Ishikawa (cell line): ENCODE results near the gene CDC42BPA.

Experiments
- CEBPB ChIP-seq: IDR thresholded peaks from 2 replicates; pipeline ENCODE4 v1.6.1; 2012
- CREB1 ChIP-seq: IDR thresholded peaks from 2 replicates; pipeline ENCODE4 v1.6.1; 2012; ENCODE audit warnings: low read depth
- EGR1 ChIP-seq: IDR thresholded peaks from 2 replicates; pipeline ENCODE4 v1.6.1; 2012
- EP300 ChIP-seq: IDR thresholded peaks from 2 replicates; pipeline ENCODE4 v1.6.1; 2012; ENCODE audit warnings: borderline replicate concordance
- FOXM1 ChIP-seq: IDR thresholded peaks from 2 replicates; pipeline ENCODE4 v1.6.1; 2012; ENCODE audit warnings: low read depth, borderline replicate concordance
- NFIC ChIP-seq: IDR thresholded peaks from 2 replicates; pipeline ENCODE4 v1.6.1; 2012
- RAD21 ChIP-seq: IDR thresholded peaks from 2 replicates; pipeline ENCODE4 v1.6.1; 2012; ENCODE audit warnings: low read depth
- TAF1 ChIP-seq: IDR thresholded peaks from 2 replicates; pipeline ENCODE4 v1.6.1; 2012; ENCODE audit warnings: low read depth, mild to moderate bottlenecking
- TEAD4 ChIP-seq: IDR thresholded peaks from 2 replicates; pipeline ENCODE4 v1.6.1; 2012
- YY1 ChIP-seq: IDR thresholded peaks from 2 replicates; pipeline ENCODE4 v1.6.1; 2012; ENCODE audit warnings: low read depth
- ZBTB7A ChIP-seq: IDR thresholded peaks from 2 replicates; pipeline ENCODE4 v1.6.1; 2012; ENCODE audit warnings: low read depth
- TF ChIP-seq, protein P1 (sequence below): IDR thresholded peaks from 2 replicates; pipeline ENCODE4 v1.6.1; 2012
- TF ChIP-seq, protein P2 (sequence below): IDR thresholded peaks from 2 replicates; pipeline ENCODE4 v1.6.1; 2012; ENCODE audit warnings: low read depth, mild to moderate bottlenecking
- TF ChIP-seq, protein P3 (sequence below): IDR thresholded peaks from 2 replicates; pipeline ENCODE4 v1.6.1; 2012

DNA sequence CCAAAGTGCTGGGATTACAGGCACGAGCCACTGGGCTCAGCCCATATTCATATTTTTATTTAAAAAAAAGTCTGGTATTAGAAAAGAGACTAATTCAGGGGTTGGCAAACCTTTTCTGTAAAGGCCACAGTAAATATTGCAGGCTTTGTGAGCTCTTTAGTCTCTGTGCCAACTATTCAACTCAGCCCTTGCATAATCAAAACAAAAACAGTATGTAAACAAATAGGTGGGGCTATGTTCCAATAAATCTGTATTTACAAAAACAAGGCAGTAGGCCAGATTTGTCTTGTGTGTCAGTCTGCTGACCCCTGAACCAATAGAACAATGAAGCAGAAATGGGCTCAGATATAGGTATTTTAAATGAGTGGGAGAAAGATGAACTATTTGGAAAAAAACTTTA lies 49.3 kb downstream of the CDC42BPA start:
- TF ChIP-seq NFIC (no peak), TAF1 (no peak), ZBTB7A (no peak), FOXM1 (no peak), EP300 (no peak), TEAD4 (no peak), RAD21 (no peak), CREB1 (no peak), CEBPB (no peak), YY1 (no peak), EGR1 (no peak)
- TF ChIP-seq, protein P1, sequence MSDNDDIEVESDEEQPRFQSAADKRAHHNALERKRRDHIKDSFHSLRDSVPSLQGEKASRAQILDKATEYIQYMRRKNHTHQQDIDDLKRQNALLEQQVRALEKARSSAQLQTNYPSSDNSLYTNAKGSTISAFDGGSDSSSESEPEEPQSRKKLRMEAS: no peak
- TF ChIP-seq, protein P2, sequence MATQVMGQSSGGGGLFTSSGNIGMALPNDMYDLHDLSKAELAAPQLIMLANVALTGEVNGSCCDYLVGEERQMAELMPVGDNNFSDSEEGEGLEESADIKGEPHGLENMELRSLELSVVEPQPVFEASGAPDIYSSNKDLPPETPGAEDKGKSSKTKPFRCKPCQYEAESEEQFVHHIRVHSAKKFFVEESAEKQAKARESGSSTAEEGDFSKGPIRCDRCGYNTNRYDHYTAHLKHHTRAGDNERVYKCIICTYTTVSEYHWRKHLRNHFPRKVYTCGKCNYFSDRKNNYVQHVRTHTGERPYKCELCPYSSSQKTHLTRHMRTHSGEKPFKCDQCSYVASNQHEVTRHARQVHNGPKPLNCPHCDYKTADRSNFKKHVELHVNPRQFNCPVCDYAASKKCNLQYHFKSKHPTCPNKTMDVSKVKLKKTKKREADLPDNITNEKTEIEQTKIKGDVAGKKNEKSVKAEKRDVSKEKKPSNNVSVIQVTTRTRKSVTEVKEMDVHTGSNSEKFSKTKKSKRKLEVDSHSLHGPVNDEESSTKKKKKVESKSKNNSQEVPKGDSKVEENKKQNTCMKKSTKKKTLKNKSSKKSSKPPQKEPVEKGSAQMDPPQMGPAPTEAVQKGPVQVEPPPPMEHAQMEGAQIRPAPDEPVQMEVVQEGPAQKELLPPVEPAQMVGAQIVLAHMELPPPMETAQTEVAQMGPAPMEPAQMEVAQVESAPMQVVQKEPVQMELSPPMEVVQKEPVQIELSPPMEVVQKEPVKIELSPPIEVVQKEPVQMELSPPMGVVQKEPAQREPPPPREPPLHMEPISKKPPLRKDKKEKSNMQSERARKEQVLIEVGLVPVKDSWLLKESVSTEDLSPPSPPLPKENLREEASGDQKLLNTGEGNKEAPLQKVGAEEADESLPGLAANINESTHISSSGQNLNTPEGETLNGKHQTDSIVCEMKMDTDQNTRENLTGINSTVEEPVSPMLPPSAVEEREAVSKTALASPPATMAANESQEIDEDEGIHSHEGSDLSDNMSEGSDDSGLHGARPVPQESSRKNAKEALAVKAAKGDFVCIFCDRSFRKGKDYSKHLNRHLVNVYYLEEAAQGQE: no peak
- TF ChIP-seq, protein P3, sequence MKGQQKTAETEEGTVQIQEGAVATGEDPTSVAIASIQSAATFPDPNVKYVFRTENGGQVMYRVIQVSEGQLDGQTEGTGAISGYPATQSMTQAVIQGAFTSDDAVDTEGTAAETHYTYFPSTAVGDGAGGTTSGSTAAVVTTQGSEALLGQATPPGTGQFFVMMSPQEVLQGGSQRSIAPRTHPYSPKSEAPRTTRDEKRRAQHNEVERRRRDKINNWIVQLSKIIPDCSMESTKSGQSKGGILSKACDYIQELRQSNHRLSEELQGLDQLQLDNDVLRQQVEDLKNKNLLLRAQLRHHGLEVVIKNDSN: no peak
